ENCODE data around the gene DCC.
A peak's percentile ranks its signal among the peaks of the same experiment; 100 is the strongest.

DNA sequence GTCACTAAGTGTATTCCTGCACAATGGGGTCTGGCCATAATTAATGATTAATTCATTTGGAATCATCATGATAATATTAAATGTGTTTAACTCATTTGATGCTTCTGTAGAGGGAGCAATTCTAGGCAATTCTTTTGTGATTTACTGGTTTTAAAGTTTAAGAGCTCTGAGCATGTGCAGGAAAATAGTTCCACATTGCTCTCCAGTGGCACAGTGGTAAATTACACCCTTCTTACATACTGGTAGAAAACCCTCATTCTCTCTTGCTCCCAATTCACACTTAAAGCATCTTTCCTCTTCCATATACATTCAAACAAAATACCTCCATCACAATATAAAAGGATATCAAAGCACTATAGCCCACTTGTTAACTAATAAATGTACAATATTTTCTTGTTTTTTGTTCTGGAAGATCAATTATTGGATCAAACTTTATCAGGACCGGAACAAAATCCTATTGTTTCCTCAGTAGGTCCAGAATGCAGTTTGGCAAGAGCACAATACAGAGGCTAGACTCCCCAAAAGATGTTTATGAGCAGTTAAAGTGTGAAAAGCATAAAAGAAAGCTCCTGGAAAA is 1040.2 kb downstream of the DCC start:
- TF ChIP-seq, protein P1, sequence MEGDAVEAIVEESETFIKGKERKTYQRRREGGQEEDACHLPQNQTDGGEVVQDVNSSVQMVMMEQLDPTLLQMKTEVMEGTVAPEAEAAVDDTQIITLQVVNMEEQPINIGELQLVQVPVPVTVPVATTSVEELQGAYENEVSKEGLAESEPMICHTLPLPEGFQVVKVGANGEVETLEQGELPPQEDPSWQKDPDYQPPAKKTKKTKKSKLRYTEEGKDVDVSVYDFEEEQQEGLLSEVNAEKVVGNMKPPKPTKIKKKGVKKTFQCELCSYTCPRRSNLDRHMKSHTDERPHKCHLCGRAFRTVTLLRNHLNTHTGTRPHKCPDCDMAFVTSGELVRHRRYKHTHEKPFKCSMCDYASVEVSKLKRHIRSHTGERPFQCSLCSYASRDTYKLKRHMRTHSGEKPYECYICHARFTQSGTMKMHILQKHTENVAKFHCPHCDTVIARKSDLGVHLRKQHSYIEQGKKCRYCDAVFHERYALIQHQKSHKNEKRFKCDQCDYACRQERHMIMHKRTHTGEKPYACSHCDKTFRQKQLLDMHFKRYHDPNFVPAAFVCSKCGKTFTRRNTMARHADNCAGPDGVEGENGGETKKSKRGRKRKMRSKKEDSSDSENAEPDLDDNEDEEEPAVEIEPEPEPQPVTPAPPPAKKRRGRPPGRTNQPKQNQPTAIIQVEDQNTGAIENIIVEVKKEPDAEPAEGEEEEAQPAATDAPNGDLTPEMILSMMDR (IDR thresholded peaks at IDR 0.05) = peak; percentile 18 to 61 (median 34)
- TF ChIP-seq POLR2A (IDR thresholded peaks at IDR 0.05) = no peak
- TF ChIP-seq EP300 (IDR thresholded peaks at IDR 0.05) = no peak

Data from tibial nerve (tissue), 4 donors.